ENCODE measurements around the gene ZNF416. TPM values are rescaled to one million over a fixed set of nuclear protein-coding genes. Genes with fewer than 3 reads are reported as not detected.

ZNF416 gene
- total and polyA plus RNA-seq, 2 of the 8 experiments (the other 6 are each of a cell fraction or from before 2014, with no cell fraction given), result 3.2 to 10.3 TPM

DNA sequence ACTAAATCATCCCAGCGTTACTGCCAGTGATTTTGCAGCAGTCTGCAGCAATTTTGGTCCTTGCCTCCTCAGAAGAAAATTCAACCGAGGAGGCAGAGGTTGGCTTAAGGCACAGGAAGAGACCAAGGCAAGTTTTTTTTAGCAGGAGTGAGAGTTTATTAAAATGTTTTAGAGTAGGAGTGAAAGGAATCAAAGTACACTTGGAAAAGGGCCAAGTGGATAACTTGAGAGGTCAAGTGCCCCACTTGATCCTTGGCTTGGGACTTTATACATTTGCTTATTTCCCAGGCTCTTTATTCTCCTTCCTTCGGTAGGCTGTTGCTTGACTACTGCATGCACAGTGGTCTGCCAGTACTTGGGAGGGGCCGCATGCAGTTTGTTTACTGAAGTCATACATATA lies 32.4 kb upstream of the ZNF416 start:
- no peak overlapping the region for H3K18ac ChIP-seq (ENCODE audit: extremely low read depth, low read length)
- no peak overlapping the region for H3K4me2 ChIP-seq (ENCODE audit: insufficient read depth in 1 of 2, low read depth in 2 of 2, low read length in 2 of 2)
- no peak overlapping the region for H3K4ac ChIP-seq (replicated peaks; ENCODE audit: insufficient read length, low read depth, low read length)
- no peak overlapping the region for H2BK12ac ChIP-seq (ENCODE audit: low read depth, low read length)
- H3K4me1 ChIP-seq (replicated peaks in 1 of 4; ENCODE audit: control insufficient read depth in 3 of 4, insufficient read depth in 4 of 4, low read length in 3 of 4), result peaks cover 0 to 3% (median 0%) of the 10 kb centered on the region in 4 experiments; a peak in 3 of 7 replicates
- WGBS, 2 experiments (ENCODE audit: extremely low coverage in 1 of 2, insufficient coverage in 1 of 2, insufficient read length in 1 of 2, insufficient replicate concordance in 2 of 2, low coverage in 1 of 2, low lambda C conversion rate in 2 of 2, missing lambda C conversion rate in 1 of 2), result 80% methylated on average over 4 of the region's 4 CpGs; no CpG with 5 or more reads in 1 of the 2 experiments
- peaks cover 8% of the 10 kb centered on the region for H3K23me2 ChIP-seq (ENCODE audit: low read depth, low read length)
- no peak overlapping the region for H2BK20ac ChIP-seq (ENCODE audit: low read length)
- H2AFZ ChIP-seq (ENCODE audit: low read length), result no peak overlapping the region
- H2BK5ac ChIP-seq (ENCODE audit: low read depth, low read length), result no peak overlapping the region
- peaks cover 0 to 1% (median 0%) of the 10 kb centered on the region in 4 experiments; a peak in 1 of 7 replicates for H3K27me3 ChIP-seq (replicated peaks in 1 of 4; ENCODE audit: control insufficient read depth in 3 of 4, extremely low read depth in 1 of 4, insufficient read depth in 3 of 4, low read length in 3 of 4)
- H3K27ac ChIP-seq (ENCODE audit: low read depth, low read length), result no peak overlapping the region
- H3K79me1 ChIP-seq (ENCODE audit: low read depth, low read length), result peaks cover 5% of the 10 kb centered on the region
- POLR2A ChIA-PET (ENCODE audit: partially characterized antibody), result interaction anchor here (0.6 to 1.5 kb wide), 2 partner anchors 13 to 507 kb away, joined by 3 to 4 read pairs; no protein-coding TSS in a partner anchor
- CTCF ChIA-PET (ENCODE audit: partially characterized antibody), result interaction anchor here (1.0 kb wide), 1 partner anchor 11 kb away, joined by 3 read pairs; the partner anchor contains the start of gene ZNF530
- H3K4me3 ChIP-seq (ENCODE audit: extremely low read depth in 1 of 4, insufficient read depth in 2 of 4, low read depth in 3 of 4, low read length in 4 of 4), result no peak overlapping the region
- H4K5ac ChIP-seq (ENCODE audit: insufficient read length, low read depth, low read length), result no peak overlapping the region
- peaks cover 18 to 21% of the 10 kb centered on the region in 2 experiments for H3K79me2 ChIP-seq (ENCODE audit: control insufficient read depth in 1 of 2, insufficient read depth in 2 of 2, low read length in 2 of 2)
- H2BK15ac ChIP-seq (ENCODE audit: low read length), result no peak overlapping the region
- H3K9me3 ChIP-seq (ENCODE audit: insufficient read depth in 2 of 2, low read depth in 1 of 2, low read length in 1 of 2), result peaks cover 6 to 12% of the 10 kb centered on the region in 2 experiments
- H2BK120ac ChIP-seq (replicated peaks; ENCODE audit: low read depth, low read length), result no peak overlapping the region
- H3K56ac ChIP-seq (replicated peaks; ENCODE audit: insufficient read length, low read depth, low read length), result no peak overlapping the region
- H4K91ac ChIP-seq (replicated peaks; ENCODE audit: insufficient read length, low read length), result no peak overlapping the region
- H3K14ac ChIP-seq (ENCODE audit: insufficient read length), result no peak overlapping the region
- no peak overlapping the region for H2AK5ac ChIP-seq (ENCODE audit: low read depth, low read length)
- H3K36me3 ChIP-seq (ENCODE audit: control insufficient read depth in 2 of 4, insufficient read depth in 4 of 4, low read length in 3 of 4), result peaks cover 1 to 25% (median 15%) of the 10 kb centered on the region in 4 experiments; a peak in 6 of 8 replicates
- no peak overlapping the region for H3K9ac ChIP-seq (replicated peaks in 1 of 4; ENCODE audit: extremely low read depth in 1 of 4, low read depth in 3 of 4, low read length in 3 of 4)
- H3K23ac ChIP-seq (ENCODE audit: insufficient read length), result no peak overlapping the region
- DNase-seq (ENCODE audit: low read depth in 1 of 2, low spot score in 2 of 2) (no peak), FAIRE-seq (no peak)
- H4K8ac ChIP-seq (ENCODE audit: extremely low read depth, insufficient read depth, low read length), result no peak overlapping the region
- no peaks in the 10 kb centered on the region for H4K20me1 ChIP-seq (replicated peaks in 1 of 2; ENCODE audit: control insufficient read depth in 1 of 2, insufficient read depth in 2 of 2, low read length in 2 of 2)
- no peak for TF ChIP-seq CBX5 (IDR thresholded peaks at IDR 0.05; ENCODE audit: low read depth, low read length)
- no peak for TF ChIP-seq TCF12 (IDR thresholded peaks at IDR 0.05; ENCODE audit: low read depth, low read length)
- no peak for TF ChIP-seq SIN3A (conservative IDR thresholded peaks at IDR 0.05 in 1 of 2, IDR thresholded peaks at IDR 0.05 in 1 of 2; ENCODE audit: low read depth in 1 of 2, low read length in 2 of 2)
- TF ChIP-seq, protein P1, sequence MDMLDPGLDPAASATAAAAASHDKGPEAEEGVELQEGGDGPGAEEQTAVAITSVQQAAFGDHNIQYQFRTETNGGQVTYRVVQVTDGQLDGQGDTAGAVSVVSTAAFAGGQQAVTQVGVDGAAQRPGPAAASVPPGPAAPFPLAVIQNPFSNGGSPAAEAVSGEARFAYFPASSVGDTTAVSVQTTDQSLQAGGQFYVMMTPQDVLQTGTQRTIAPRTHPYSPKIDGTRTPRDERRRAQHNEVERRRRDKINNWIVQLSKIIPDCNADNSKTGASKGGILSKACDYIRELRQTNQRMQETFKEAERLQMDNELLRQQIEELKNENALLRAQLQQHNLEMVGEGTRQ (IDR thresholded peaks at IDR 0.05; ENCODE audit: low read length), result no peak
- no peak for TF ChIP-seq SIX5 (IDR thresholded peaks at IDR 0.05; ENCODE audit: low read depth, low read length)
- TF ChIP-seq TEAD4 (IDR thresholded peaks at IDR 0.05; ENCODE audit: low read depth, low read length), result no peak
- no peak for TF ChIP-seq GTF2F1 (IDR thresholded peaks at IDR 0.05; ENCODE audit: borderline replicate concordance, low read depth, low read length)
- TF ChIP-seq CTBP2 (IDR thresholded peaks at IDR 0.05; ENCODE audit: borderline replicate concordance, insufficient read depth, insufficient read length, low read length), result no peak
- TF ChIP-seq, protein P2, sequence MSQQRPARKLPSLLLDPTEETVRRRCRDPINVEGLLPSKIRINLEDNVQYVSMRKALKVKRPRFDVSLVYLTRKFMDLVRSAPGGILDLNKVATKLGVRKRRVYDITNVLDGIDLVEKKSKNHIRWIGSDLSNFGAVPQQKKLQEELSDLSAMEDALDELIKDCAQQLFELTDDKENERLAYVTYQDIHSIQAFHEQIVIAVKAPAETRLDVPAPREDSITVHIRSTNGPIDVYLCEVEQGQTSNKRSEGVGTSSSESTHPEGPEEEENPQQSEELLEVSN (IDR thresholded peaks at IDR 0.05), result no peak
- TF ChIP-seq POLR2A (IDR thresholded peaks at IDR 0.05; ENCODE audit: control extremely low read depth in 1 of 2, low read depth in 2 of 2, low read length in 2 of 2), result no peak
- TF ChIP-seq EZH2 (IDR thresholded peaks at IDR 0.05; ENCODE audit: low read depth, low read length, severe bottlenecking), result no peak
- TF ChIP-seq SIRT6 (IDR thresholded peaks at IDR 0.05; ENCODE audit: low read length), result no peak
